Activated naive CD4-positive, alpha-beta T cell treated with anti-CD3 and anti-CD28 coated beads, Interleukin-2, amount 50 U/mL, for 24 hours (primary cell): ENCODE data around the gene FGD5.

ENCODE experiments used
- H3K27ac Mint-ChIP-seq: one replicate; pipeline ENCODE4 v1.8.0; 2021; ENCODE audit warnings: mild to moderate bottlenecking, mixed read lengths
- H3K27me3 Mint-ChIP-seq: one replicate; pipeline ENCODE4 v1.8.0; 2021; ENCODE audit warnings: mixed read lengths
- H3K36me3 Mint-ChIP-seq: one replicate; pipeline ENCODE4 v1.8.0; 2021; ENCODE audit warnings: mixed read lengths
- H3K4me1 Mint-ChIP-seq: one replicate; pipeline ENCODE4 v1.8.0; 2021; ENCODE audit warnings: mixed read lengths
- H3K4me3 Mint-ChIP-seq: one replicate; pipeline ENCODE4 v1.8.0; 2021; ENCODE audit warnings: mild to moderate bottlenecking, mixed read lengths
- H3K9me3 Mint-ChIP-seq: one replicate; pipeline ENCODE4 v1.8.0; 2021; ENCODE audit warnings: mixed read lengths

The FGD5 gene

GRCh38 chr3:14877469-14877868 is 58.7 kb downstream of the FGD5 start:
- Mint-ChIP-seq H3K27ac (no peak overlapping the region), H3K4me1 (peaks cover 48% of the 10 kb centered on the region), H3K9me3 (no peaks in the 10 kb centered on the region)

GRCh38 chr3:14879211-14879874 is 60.6 kb downstream of the FGD5 start:
- H3K36me3 Mint-ChIP-seq = no peaks in the 10 kb centered on the region
- H3K9me3 Mint-ChIP-seq = no peaks in the 10 kb centered on the region
- peaks cover 67% of the 10 kb centered on the region for H3K4me1 Mint-ChIP-seq
- no peaks in the 10 kb centered on the region for H3K27me3 Mint-ChIP-seq
- peak overlapping the region; percentile 8 for H3K4me3 Mint-ChIP-seq
- peak overlapping the region; percentile 78 for H3K27ac Mint-ChIP-seq

More at GRCh38 chr3:14877469-14877868, 58.7 kb downstream of the FGD5 start:
- no peaks in the 10 kb centered on the region for H3K27me3 Mint-ChIP-seq
- no peaks in the 10 kb centered on the region for H3K36me3 Mint-ChIP-seq
- H3K4me3 Mint-ChIP-seq = no peak overlapping the region

GRCh38 chr3:14880447-14881106 is 61.8 kb downstream of the FGD5 start:
- Mint-ChIP-seq H3K27ac (peak overlapping the region; percentile 63), H3K36me3 (no peaks in the 10 kb centered on the region), H3K27me3 (no peaks in the 10 kb centered on the region), H3K4me3 (peak overlapping the region; percentile 2), H3K9me3 (no peaks in the 10 kb centered on the region), H3K4me1 (peaks cover 79% of the 10 kb centered on the region)

GRCh38 chr3:14883226-14883625 is 64.5 kb downstream of the FGD5 start:
- H3K27ac Mint-ChIP-seq = peak overlapping the region; percentile 14
- H3K36me3 Mint-ChIP-seq = no peaks in the 10 kb centered on the region
- peaks cover 86% of the 10 kb centered on the region for H3K4me1 Mint-ChIP-seq

GRCh38 chr3:14884665-14885064 is 65.9 kb downstream of the FGD5 start:
- Mint-ChIP-seq H3K27ac (peak overlapping the region; percentile 80), H3K9me3 (no peaks in the 10 kb centered on the region), H3K36me3 (no peaks in the 10 kb centered on the region), H3K27me3 (no peaks in the 10 kb centered on the region), H3K4me3 (peak overlapping the region; percentile 78), H3K4me1 (peaks cover 72% of the 10 kb centered on the region)

More at GRCh38 chr3:14883226-14883625, 64.5 kb downstream of the FGD5 start:
- Mint-ChIP-seq H3K9me3 (no peaks in the 10 kb centered on the region), H3K27me3 (no peaks in the 10 kb centered on the region), H3K4me3 (peak overlapping the region; percentile 0)

DNA sequence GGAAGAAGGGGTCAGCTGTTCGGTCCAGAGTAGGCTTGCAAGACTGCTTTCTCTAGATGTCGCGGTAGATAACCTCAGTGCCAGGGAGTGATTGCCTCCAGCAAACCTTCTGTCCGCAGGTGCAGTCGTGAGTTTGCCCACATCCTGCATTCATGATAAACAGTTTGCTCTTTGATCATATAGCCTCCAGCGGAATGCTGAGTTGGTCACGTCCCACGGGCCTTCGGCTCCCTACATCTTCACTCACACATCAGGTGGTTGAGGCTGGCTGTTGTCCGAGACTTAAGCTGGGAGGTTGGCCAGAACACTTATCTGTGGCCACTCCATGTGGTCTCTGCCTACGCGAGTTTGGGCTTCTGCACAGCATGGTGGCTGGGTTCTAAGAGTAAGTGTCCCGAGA is 66.5 kb downstream of the FGD5 start:
- H3K27ac Mint-ChIP-seq = peak overlapping the region; percentile 80
- no peaks in the 10 kb centered on the region for H3K36me3 Mint-ChIP-seq
- H3K4me1 Mint-ChIP-seq = peaks cover 69% of the 10 kb centered on the region
- H3K27me3 Mint-ChIP-seq = no peaks in the 10 kb centered on the region
- H3K4me3 Mint-ChIP-seq = peak overlapping the region; percentile 78
- no peaks in the 10 kb centered on the region for H3K9me3 Mint-ChIP-seq

DNA sequence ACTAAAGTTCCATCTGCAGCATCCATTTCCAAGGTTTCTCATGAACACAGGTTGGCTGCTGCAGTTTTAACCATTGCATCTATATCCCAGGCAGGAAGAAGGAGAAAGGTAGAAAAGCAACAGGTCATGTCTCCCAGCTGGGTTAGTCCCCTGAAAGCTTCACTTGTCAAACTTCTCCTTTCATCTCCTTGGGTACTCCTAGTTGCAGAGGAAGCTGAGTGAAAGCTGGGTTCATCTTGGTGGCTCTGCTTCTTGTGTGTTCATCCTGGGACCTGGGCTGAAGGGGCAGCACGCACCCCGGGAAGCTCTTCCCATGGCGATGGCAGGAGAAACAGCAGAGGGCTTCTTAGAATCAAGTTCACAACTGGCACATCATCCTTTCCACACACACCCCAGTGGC is 67.3 kb downstream of the FGD5 start:
- Mint-ChIP-seq H3K27me3 (no peaks in the 10 kb centered on the region), H3K27ac (peak overlapping the region; percentile 5), H3K9me3 (no peaks in the 10 kb centered on the region), H3K4me3 (no peak overlapping the region), H3K4me1 (peaks cover 61% of the 10 kb centered on the region), H3K36me3 (no peaks in the 10 kb centered on the region)

DNA sequence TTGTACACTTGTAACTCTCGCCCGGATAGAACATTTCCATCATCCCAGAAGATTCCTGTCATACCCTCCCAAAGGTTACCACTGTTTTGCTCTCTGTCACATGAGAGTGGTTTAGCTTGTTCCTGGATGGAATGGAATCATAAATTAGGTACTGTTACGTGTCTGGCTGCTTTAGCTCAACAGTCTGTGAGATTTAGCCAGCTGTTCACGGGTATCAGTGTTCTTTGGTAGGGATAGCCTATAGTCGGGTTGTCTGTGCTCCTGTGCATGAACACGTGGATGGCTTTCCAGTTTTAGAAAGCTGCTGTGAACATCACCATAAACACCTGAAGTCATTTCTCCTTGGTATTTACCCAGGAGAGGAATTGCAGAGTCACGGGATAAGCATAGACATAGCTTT is 70.4 kb downstream of the FGD5 start:
- Mint-ChIP-seq H3K36me3 (no peaks in the 10 kb centered on the region), H3K4me3 (no peak overlapping the region), H3K9me3 (no peaks in the 10 kb centered on the region), H3K4me1 (peaks cover 30% of the 10 kb centered on the region), H3K27ac (no peak overlapping the region), H3K27me3 (no peaks in the 10 kb centered on the region)

GRCh38 chr3:14889943-14890342 is 71.2 kb downstream of the FGD5 start:
- H3K27ac Mint-ChIP-seq = no peak overlapping the region
- no peaks in the 10 kb centered on the region for H3K27me3 Mint-ChIP-seq
- H3K36me3 Mint-ChIP-seq = no peaks in the 10 kb centered on the region
- no peaks in the 10 kb centered on the region for H3K9me3 Mint-ChIP-seq
- no peak overlapping the region for H3K4me3 Mint-ChIP-seq
- peaks cover 23% of the 10 kb centered on the region for H3K4me1 Mint-ChIP-seq

DNA sequence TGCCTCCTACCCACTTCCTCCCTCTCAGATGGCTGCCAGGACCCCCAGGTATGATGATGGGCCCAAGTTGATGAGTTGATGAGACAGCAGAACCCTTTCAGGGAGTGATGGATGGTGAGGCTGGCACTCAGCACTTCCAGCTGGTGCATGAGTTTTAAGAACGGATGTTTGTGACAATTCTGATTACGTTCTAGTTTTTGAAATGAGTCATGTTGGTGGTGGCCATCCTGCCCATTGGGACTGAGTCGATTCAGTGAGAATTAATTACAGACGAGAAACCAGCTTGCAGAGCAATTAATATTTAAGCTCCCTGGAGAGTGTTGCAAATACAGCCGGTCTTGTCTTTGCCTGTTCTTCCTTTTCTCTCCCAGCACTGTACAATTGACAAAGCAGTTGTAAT is 71.7 kb downstream of the FGD5 start:
- Mint-ChIP-seq H3K36me3 (no peaks in the 10 kb centered on the region), H3K9me3 (no peaks in the 10 kb centered on the region), H3K4me1 (peaks cover 17% of the 10 kb centered on the region), H3K27ac (no peak overlapping the region), H3K27me3 (no peaks in the 10 kb centered on the region), H3K4me3 (no peak overlapping the region)

GRCh38 chr3:14891135-14892132 is 72.7 kb downstream of the FGD5 start:
- Mint-ChIP-seq H3K36me3 (no peaks in the 10 kb centered on the region), H3K27ac (no peak overlapping the region), H3K4me1 (peaks cover 8% of the 10 kb centered on the region), H3K9me3 (no peaks in the 10 kb centered on the region), H3K4me3 (no peak overlapping the region), H3K27me3 (no peaks in the 10 kb centered on the region)

- Mint-ChIP-seq H3K27me3 (no peaks in the 10 kb centered on the region), H3K4me3 (no peak overlapping the region), H3K4me1 (no peaks in the 10 kb centered on the region), H3K36me3 (no peaks in the 10 kb centered on the region), H3K27ac (no peak overlapping the region), H3K9me3 (no peaks in the 10 kb centered on the region)
Observed at GRCh38 chr3:14892226-14892625, 73.5 kb downstream of the FGD5 start.

- no peaks in the 10 kb centered on the region for H3K27me3 Mint-ChIP-seq
- no peak overlapping the region for H3K4me3 Mint-ChIP-seq
- H3K4me1 Mint-ChIP-seq = peaks cover 2% of the 10 kb centered on the region
- H3K9me3 Mint-ChIP-seq = no peaks in the 10 kb centered on the region
- H3K27ac Mint-ChIP-seq = no peak overlapping the region
- no peaks in the 10 kb centered on the region for H3K36me3 Mint-ChIP-seq
Observed at GRCh38 chr3:14894085-14894484, 75.3 kb downstream of the FGD5 start.

GRCh38 chr3:14897266-14897665 is 78.5 kb downstream of the FGD5 start:
- Mint-ChIP-seq H3K4me3 (no peak overlapping the region), H3K27ac (no peak overlapping the region), H3K4me1 (peaks cover 6% of the 10 kb centered on the region), H3K27me3 (no peaks in the 10 kb centered on the region), H3K36me3 (no peaks in the 10 kb centered on the region), H3K9me3 (no peaks in the 10 kb centered on the region)

DNA sequence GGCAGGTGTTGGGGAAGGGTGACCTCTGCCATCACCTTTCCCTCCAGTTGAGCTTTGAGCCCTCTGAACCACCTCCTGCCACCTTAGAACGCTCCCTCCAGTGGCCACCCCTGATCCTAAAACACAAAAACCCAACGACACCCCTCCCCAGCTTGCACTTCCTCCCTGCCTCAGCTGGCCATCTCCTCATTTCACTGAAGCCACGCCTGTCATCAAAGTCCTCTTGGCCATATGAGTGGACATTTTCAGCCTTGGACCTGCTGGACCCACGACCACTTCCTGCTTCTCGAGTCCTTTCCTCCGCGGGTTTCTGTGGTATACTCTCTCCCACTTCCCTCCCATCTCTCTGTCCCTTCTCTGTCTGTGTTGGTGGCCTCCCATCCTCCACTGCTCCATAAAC is 80.2 kb downstream of the FGD5 start:
- Mint-ChIP-seq H3K4me1 (peaks cover 6% of the 10 kb centered on the region), H3K9me3 (no peaks in the 10 kb centered on the region), H3K36me3 (no peaks in the 10 kb centered on the region), H3K4me3 (no peak overlapping the region), H3K27me3 (no peaks in the 10 kb centered on the region), H3K27ac (peak overlapping the region; percentile 6)
